HepG2 (cell line): ENCODE data around the gene TBC1D25. TPM values are rescaled to one million over a fixed set of nuclear protein-coding genes. Genes with fewer than 3 reads are reported as not detected.

Experiments used
- LCORL ChIP-seq, 2 experiments: fragments of 450-650 bp in 1 of 2; sonication (generic) in 1 of 2; formaldehyde crosslinking in 1 of 2; IDR thresholded peaks; 2 replicates each; pipeline versions ENCODE4 v1.5.0 to v1.6.1; 2017 to 2020; ENCODE audit warnings: antibody characterized with exemption in 1 of 2, missing genetic modification reagents in 1 of 2
- MEF2D ChIP-seq: sonication (generic); formaldehyde crosslinking; IDR thresholded peaks from 2 replicates; pipeline ENCODE4 v1.5.1; 2020; ENCODE audit warnings: mild to moderate bottlenecking, missing genetic modification reagents
- NFKBIZ ChIP-seq: IDR thresholded peaks from 2 replicates; pipeline ENCODE4 v1.6.1; 2018; ENCODE audit warnings: missing genetic modification reagents, missing compliant biosample characterization
- PPARG ChIP-seq: conservative IDR thresholded peaks from 2 replicates; pipeline ENCODE4 v1.6.1; 2016; ENCODE audit warnings: missing biosample characterization, missing genetic modification reagents
- TEAD2 ChIP-seq: sonication (generic); formaldehyde crosslinking; IDR thresholded peaks from 2 replicates; pipeline ENCODE4 v1.9.0; 2021; ENCODE audit warnings: missing genetic modification reagents
- ZNF772 ChIP-seq: sonication (generic); formaldehyde crosslinking; IDR thresholded peaks from 2 replicates; pipeline ENCODE4 v1.5.0; 2020; ENCODE audit warnings: mild to moderate bottlenecking, missing genetic modification reagents
- polyA plus RNA-seq, 8 experiments: library from polyadenylated mRNA; depleted of rRNA in 3 of 8; stranded (reverse) in 7 of 8; unstranded in 1 of 8; fragments of >200 nt; fragmentation: Illumina TruSeq in 4 of 8; extraction: Trizol in 4 of 8; gene quantifications; 2 replicates each; pipeline versions ENCODE4 v1.2.1 to v1.2.3, GENCODE V29; 2011 to 2016; ENCODE audit warnings: low read depth in 4 of 8, missing spikeins in 1 of 8, mixed read lengths in 1 of 8; ENCODE audit not compliant: insufficient read depth in 1 of 8
- total RNA-seq, 5 experiments: library from RNA; depleted of rRNA; stranded (reverse); fragments of >200 nt; fragmentation: Illumina TruSeq; extraction: Trizol; gene quantifications; 2 replicates each; pipeline ENCODE4 v1.2.3, GENCODE V29; 2016; ENCODE audit warnings: low read depth in 1 of 5
- TF ChIP-seq, protein P1 (sequence below): IDR thresholded peaks from 2 replicates; pipeline ENCODE4 v1.6.1; 2016; ENCODE audit warnings: missing compliant biosample characterization, missing genetic modification reagents, borderline replicate concordance
- TF ChIP-seq, protein P2 (sequence below): sonication (generic); formaldehyde crosslinking; IDR thresholded peaks from 2 replicates; pipeline ENCODE4 v1.4.0; 2020; ENCODE audit warnings: missing genetic modification reagents, borderline replicate concordance
- TF ChIP-seq, protein P3 (sequence below): sonication (generic); formaldehyde crosslinking; IDR thresholded peaks from 2 replicates; pipeline ENCODE4 v1.4.0; 2020; ENCODE audit warnings: mild to moderate bottlenecking, missing genetic modification reagents
- TF ChIP-seq, protein P4 (sequence below): sonication (generic); formaldehyde crosslinking; IDR thresholded peaks from 2 replicates; pipeline ENCODE4 v1.4.0; 2020; ENCODE audit warnings: missing genetic modification reagents, borderline replicate concordance
- TF ChIP-seq, protein P5 (sequence below): sonication (generic); formaldehyde crosslinking; IDR thresholded peaks from 2 replicates; pipeline ENCODE4 v1.8.1; 2022; ENCODE audit warnings: mild to moderate bottlenecking, missing genetic modification reagents

TBC1D25 gene
- total and polyA plus RNA-seq, 2 of the 13 experiments (the other 11 are each of a cell fraction or from before 2014, with no cell fraction given) = 3.5 to 4.7 TPM

DNA sequence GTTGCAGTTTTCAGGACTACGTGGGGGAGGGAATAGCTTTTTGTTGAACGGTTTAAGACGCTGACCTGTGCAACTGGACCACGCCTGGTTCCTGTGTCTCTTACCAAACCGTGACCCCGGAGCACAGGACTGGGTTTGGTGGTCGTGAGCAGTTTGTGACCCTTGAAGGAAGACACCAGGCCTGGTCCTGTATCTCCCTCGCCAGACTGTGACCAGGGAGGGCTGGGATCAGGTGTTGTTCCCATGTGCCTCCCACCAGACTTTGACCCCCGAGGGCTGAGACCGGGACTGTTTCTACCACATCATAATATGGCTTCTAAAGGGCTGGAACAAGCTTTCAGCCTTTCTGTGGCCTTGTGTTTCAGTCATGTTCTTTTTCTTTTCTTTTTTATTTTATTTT lies 17.2 kb upstream of the TBC1D25 start (continued):
- TF ChIP-seq LCORL (IDR thresholded peaks at IDR 0.05) (no peak), LCORL (CRISPR knock-in tag; IDR thresholded peaks at IDR 0.05) (no peak), ZNF772 (no peak), NFKBIZ (CRISPR knock-in tag) (no peak), PPARG (CRISPR knock-in tag) (no peak), TEAD2 (CRISPR knock-in tag) (no peak), MEF2D (no peak)
- TF ChIP-seq, protein P1, sequence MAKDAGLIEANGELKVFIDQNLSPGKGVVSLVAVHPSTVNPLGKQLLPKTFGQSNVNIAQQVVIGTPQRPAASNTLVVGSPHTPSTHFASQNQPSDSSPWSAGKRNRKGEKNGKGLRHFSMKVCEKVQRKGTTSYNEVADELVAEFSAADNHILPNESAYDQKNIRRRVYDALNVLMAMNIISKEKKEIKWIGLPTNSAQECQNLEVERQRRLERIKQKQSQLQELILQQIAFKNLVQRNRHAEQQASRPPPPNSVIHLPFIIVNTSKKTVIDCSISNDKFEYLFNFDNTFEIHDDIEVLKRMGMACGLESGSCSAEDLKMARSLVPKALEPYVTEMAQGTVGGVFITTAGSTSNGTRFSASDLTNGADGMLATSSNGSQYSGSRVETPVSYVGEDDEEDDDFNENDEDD = 0 out of 2 replicates have a peak, but pooled peaks have one; percentile 19
- TF ChIP-seq, protein P2, sequence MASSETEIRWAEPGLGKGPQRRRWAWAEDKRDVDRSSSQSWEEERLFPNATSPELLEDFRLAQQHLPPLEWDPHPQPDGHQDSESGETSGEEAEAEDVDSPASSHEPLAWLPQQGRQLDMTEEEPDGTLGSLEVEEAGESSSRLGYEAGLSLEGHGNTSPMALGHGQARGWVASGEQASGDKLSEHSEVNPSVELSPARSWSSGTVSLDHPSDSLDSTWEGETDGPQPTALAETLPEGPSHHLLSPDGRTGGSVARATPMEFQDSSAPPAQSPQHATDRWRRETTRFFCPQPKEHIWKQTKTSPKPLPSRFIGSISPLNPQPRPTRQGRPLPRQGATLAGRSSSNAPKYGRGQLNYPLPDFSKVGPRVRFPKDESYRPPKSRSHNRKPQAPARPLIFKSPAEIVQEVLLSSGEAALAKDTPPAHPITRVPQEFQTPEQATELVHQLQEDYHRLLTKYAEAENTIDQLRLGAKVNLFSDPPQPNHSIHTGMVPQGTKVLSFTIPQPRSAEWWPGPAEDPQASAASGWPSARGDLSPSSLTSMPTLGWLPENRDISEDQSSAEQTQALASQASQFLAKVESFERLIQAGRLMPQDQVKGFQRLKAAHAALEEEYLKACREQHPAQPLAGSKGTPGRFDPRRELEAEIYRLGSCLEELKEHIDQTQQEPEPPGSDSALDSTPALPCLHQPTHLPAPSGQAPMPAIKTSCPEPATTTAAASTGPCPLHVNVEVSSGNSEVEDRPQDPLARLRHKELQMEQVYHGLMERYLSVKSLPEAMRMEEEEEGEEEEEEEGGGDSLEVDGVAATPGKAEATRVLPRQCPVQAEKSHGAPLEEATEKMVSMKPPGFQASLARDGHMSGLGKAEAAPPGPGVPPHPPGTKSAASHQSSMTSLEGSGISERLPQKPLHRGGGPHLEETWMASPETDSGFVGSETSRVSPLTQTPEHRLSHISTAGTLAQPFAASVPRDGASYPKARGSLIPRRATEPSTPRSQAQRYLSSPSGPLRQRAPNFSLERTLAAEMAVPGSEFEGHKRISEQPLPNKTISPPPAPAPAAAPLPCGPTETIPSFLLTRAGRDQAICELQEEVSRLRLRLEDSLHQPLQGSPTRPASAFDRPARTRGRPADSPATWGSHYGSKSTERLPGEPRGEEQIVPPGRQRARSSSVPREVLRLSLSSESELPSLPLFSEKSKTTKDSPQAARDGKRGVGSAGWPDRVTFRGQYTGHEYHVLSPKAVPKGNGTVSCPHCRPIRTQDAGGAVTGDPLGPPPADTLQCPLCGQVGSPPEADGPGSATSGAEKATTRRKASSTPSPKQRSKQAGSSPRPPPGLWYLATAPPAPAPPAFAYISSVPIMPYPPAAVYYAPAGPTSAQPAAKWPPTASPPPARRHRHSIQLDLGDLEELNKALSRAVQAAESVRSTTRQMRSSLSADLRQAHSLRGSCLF (CRISPR knock-in tag) = no peak
- TF ChIP-seq, protein P3, sequence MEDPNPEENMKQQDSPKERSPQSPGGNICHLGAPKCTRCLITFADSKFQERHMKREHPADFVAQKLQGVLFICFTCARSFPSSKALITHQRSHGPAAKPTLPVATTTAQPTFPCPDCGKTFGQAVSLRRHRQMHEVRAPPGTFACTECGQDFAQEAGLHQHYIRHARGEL (CRISPR knock-in tag) = no peak
- TF ChIP-seq, protein P4, sequence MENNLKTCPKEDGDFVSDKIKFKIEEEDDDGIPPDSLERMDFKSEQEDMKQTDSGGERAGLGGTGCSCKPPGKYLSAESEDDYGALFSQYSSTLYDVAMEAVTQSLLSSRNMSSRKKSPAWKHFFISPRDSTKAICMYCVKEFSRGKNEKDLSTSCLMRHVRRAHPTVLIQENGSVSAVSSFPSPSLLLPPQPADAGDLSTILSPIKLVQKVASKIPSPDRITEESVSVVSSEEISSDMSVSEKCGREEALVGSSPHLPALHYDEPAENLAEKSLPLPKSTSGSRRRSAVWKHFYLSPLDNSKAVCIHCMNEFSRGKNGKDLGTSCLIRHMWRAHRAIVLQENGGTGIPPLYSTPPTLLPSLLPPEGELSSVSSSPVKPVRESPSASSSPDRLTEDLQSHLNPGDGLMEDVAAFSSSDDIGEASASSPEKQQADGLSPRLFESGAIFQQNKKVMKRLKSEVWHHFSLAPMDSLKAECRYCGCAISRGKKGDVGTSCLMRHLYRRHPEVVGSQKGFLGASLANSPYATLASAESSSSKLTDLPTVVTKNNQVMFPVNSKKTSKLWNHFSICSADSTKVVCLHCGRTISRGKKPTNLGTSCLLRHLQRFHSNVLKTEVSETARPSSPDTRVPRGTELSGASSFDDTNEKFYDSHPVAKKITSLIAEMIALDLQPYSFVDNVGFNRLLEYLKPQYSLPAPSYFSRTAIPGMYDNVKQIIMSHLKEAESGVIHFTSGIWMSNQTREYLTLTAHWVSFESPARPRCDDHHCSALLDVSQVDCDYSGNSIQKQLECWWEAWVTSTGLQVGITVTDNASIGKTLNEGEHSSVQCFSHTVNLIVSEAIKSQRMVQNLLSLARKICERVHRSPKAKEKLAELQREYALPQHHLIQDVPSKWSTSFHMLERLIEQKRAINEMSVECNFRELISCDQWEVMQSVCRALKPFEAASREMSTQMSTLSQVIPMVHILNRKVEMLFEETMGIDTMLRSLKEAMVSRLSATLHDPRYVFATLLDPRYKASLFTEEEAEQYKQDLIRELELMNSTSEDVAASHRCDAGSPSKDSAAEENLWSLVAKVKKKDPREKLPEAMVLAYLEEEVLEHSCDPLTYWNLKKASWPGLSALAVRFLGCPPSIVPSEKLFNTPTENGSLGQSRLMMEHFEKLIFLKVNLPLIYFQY (CRISPR knock-in tag) = no peak
- TF ChIP-seq, protein P5, sequence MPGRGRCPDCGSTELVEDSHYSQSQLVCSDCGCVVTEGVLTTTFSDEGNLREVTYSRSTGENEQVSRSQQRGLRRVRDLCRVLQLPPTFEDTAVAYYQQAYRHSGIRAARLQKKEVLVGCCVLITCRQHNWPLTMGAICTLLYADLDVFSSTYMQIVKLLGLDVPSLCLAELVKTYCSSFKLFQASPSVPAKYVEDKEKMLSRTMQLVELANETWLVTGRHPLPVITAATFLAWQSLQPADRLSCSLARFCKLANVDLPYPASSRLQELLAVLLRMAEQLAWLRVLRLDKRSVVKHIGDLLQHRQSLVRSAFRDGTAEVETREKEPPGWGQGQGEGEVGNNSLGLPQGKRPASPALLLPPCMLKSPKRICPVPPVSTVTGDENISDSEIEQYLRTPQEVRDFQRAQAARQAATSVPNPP (CRISPR knock-in tag) = no peak
